Activated naive CD8-positive, alpha-beta T cell treated with anti-CD3 and anti-CD28 coated beads, Interleukin-2, amount 10 ng/mL, durations not matched to agents 7 days and 5 days (primary cell): ENCODE data around the gene TEAD3. TPM values are rescaled to one million over a fixed set of nuclear protein-coding genes. Genes with fewer than 3 reads are reported as not detected.
"Not testable (repeated sequence)": the region's sequence is repeated elsewhere in the genome, so short reads cannot be mapped to it uniquely, and the experiment has no call there.

Source experiments
- ATAC-seq: fragments of 150-1000 bp; cut with Tn5 transposase; one replicate; pipeline ENCODE4 v1.10.0; 2021; ENCODE audit warnings: low read depth, moderate library complexity
- POLR2A ChIA-PET: fragments of 350-600 bp; sonication (Branson Sonifier 250); formaldehyde crosslinking; loops from one replicate; lab custom pipeline; 2021; ENCODE audit warnings: antibody characterized with exemption; lab: Charles Lee
- DNase-seq: peaks from one replicate; pipeline ENCODE4 v3.0.0; 2021
- H3K27ac Mint-ChIP-seq: one replicate; pipeline ENCODE4 v1.8.0; 2022; ENCODE audit warnings: mild to moderate bottlenecking, mixed read lengths
- H3K27me3 Mint-ChIP-seq: one replicate; pipeline ENCODE4 v1.8.0; 2022; ENCODE audit warnings: mild to moderate bottlenecking, moderate library complexity, mixed read lengths
- H3K36me3 Mint-ChIP-seq: one replicate; pipeline ENCODE4 v1.8.0; 2021; ENCODE audit warnings: mild to moderate bottlenecking, mixed read lengths
- H3K4me1 Mint-ChIP-seq: one replicate; pipeline ENCODE4 v1.8.0; 2021; ENCODE audit warnings: mixed read lengths
- H3K4me3 Mint-ChIP-seq: one replicate; pipeline ENCODE4 v1.8.0; 2022; ENCODE audit warnings: mild to moderate bottlenecking, moderate library complexity, mixed read lengths
- H3K9me3 Mint-ChIP-seq: one replicate; pipeline ENCODE4 v1.8.0; 2021; ENCODE audit warnings: mixed read lengths
- total RNA-seq, 2 experiments: library from RNA; stranded (reverse); gene quantifications; one replicate each; pipeline ENCODE4 v1.2.3, GENCODE V29; 2021

The TEAD3 gene
- under 1 TPM; 0.19 to 0.43 TPM for total RNA-seq

DNA sequence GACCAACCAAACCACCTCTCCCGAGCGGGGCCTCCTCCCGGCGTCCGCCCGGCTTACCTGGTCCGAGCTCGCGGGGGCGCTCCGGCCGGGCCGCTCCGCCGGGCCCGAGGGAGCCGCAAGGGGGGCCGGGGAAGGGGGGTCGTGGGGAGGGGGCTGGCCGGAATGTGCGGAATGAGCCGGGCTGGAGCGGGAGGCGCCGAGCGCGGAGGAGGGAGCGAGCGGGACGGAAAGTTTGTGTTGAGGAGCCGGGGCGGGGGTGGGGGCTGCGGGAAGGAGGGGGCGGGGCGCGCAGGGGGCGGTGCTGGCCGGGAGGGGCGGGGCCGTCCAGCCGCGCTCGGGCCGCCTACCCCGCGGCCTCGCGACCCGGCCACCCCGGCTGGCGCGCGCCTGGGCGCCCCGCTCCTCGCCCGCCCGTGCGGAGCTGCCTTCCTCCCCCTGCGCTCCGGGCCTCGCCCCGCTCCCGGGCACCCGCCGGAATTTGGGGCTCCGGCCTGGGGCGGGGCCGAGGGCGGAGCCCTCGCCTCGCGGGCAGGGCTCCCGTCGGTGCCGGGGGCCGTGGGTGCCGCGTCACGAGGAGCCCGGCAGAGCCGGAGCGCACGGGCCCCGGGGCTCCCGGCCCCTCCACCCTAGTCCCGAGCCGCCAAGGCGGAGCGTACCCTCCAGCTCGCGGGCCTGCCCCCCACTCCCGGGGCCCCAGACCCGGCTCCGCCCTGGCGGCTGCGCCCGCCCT, at the start of gene TEAD3:
TEAD3 (minus strand) TSS at position 239 of the 730 bp plus-strand sequence.
- Mint-ChIP-seq H3K36me3 (no peaks in the 10 kb centered on the region), H3K4me3 (peak within 1 kb of the TSS; percentile 77), H3K4me1 (peaks cover 13% of the 10 kb centered on the region), H3K27ac (peak within 1 kb of the TSS; percentile 56), H3K27me3 (peaks cover 23% of the 10 kb centered on the region), H3K9me3 (no peaks in the 10 kb centered on the region)
- DNase-seq, result peak; percentile 79
- POLR2A ChIA-PET, result interaction anchor here (0.8 to 1.5 kb wide), 2 partner anchors 12 to 28 kb away, joined by 4 to 8 read pairs; no protein-coding TSS in a partner anchor
- peak; percentile 59 for ATAC-seq

DNA sequence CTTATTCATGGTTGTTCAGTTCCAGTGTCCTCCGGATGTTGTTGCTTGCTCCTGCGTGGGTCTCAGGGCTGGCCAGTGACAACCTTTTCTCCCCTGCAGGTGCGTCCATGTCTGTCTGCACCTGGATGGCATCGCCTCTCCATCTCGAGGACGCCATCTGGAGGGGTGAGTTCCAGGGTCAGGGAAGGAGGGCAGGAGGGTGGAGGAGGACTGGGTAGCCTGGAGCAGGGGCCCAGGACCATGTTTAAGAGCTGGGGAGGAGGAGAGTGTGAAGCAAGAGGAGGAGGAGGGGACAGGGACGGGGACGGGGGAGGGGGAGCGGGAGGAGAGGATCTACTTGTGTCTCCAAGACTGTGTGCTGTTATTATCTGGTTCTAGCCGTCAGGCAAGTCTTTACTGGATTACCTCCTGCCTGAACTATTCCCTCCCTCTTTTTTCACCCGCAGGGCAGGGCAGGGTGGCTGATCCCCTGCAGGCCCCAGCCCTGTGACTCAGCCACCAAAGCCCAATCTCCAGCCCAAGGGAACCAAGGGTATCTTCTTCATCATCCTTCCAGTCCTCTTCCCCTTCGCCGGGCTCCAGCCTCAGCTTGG, 48.0 kb upstream of the TEAD3 start:
- DNase-seq (no peak), ATAC-seq (no peak)
- Mint-ChIP-seq H3K27me3 (peaks cover 13% of the 10 kb centered on the region), H3K27ac (no peak overlapping the region), H3K4me3 (no peak overlapping the region), H3K9me3 (peaks cover under 1% of the 10 kb centered on the region), H3K36me3 (peaks cover 3% of the 10 kb centered on the region), H3K4me1 (peaks cover 4% of the 10 kb centered on the region)
- POLR2A ChIA-PET, result no interaction called here

DNA sequence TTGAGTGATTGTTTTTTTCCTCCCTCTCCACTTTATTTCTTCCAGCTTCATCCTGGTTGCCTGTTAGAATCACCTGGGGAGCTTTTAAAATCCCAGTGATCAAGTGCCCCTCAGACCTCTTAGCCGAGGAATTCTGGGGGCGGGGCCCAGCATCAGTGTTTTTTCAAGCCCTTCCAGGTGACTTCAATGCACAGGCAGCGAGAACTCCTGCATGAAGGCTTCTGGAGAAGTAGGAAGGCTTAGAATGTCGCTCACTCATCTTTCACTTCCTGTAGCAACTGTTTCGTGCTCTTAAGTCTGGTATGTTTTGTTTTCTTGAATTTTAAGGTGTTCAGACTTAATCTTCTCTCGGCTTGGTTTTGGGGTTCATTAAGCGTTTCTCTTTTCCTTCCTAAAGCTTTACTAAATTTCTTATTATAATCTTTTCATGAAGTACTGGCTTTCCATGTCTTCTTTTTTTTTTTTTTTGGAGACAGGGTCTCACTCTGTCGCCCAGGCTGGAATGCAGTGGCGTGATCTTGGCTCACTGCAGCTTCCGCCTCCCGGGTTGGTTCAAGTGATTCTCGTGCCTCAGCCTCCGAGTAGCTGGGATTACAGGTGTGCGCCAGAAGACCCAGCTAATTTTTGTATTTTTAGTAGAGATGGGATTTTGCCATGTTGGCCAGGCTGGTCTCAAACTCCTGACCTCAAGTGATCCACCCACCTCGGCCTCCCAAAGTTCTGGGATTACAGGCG, 46.7 kb upstream of the TEAD3 start:
- POLR2A ChIA-PET, result no interaction called here
- no peaks in the 10 kb centered on the region for H3K36me3 Mint-ChIP-seq
- H3K27me3 Mint-ChIP-seq, result peaks cover 9% of the 10 kb centered on the region
- no peak overlapping the region for H3K27ac Mint-ChIP-seq
- H3K4me1 Mint-ChIP-seq, result peaks cover 3% of the 10 kb centered on the region
- ATAC-seq (no peak), DNase-seq (no peak)
- no peak overlapping the region for H3K4me3 Mint-ChIP-seq
- no peaks in the 10 kb centered on the region for H3K9me3 Mint-ChIP-seq

DNA sequence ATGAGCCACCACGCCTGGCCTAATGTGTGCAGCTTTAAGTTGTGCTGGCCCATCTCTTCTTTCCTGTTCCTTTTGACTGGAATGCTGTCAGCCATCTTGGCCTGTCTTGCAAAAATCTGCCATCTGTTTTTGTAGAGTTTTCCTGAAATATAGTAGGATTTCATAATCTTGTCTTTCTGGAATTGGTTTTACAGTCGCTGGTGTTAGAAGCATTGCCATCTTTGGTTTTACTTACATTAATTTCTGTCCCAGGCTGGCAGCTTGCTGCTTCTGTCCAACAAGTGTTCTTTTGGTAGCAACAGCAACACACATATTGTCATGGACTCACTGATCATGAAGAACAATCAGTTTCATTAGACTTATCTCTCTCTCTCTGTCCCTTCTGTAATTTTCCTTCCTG, 45.0 kb upstream of the TEAD3 start:
- Mint-ChIP-seq H3K27me3 (peaks cover 9% of the 10 kb centered on the region), H3K36me3 (no peaks in the 10 kb centered on the region), H3K4me1 (peaks cover 3% of the 10 kb centered on the region), H3K27ac (no peak overlapping the region), H3K4me3 (no peak overlapping the region), H3K9me3 (no peaks in the 10 kb centered on the region)
- DNase-seq (no peak), ATAC-seq (no peak)
- POLR2A ChIA-PET, result no interaction called here

DNA sequence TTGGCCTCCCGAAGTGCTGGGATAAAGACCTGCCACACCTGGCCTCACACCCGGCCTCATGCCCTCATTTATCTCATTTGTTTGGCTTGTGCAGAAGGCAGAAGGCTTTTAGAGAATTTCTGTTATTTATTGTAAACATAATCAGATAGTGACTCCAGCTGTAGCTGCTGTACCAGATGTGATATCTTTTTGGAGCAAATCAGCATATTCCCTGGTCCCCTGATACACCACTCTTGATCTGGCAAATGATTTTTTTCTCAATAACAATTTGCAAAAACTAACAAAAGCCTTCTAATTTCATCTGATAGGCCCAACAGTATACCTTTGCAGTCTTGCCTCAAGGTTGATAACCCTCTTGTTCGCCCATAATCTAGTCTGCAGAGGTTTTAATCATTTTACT, 42.3 kb upstream of the TEAD3 start:
- Mint-ChIP-seq H3K4me1 (peaks cover 6% of the 10 kb centered on the region), H3K9me3 (no peaks in the 10 kb centered on the region), H3K4me3 (no peak overlapping the region), H3K27ac (no peak overlapping the region), H3K27me3 (peaks cover 17% of the 10 kb centered on the region), H3K36me3 (no peaks in the 10 kb centered on the region)
- POLR2A ChIA-PET, result no interaction called here
- DNase-seq (no peak), ATAC-seq (no peak)

DNA sequence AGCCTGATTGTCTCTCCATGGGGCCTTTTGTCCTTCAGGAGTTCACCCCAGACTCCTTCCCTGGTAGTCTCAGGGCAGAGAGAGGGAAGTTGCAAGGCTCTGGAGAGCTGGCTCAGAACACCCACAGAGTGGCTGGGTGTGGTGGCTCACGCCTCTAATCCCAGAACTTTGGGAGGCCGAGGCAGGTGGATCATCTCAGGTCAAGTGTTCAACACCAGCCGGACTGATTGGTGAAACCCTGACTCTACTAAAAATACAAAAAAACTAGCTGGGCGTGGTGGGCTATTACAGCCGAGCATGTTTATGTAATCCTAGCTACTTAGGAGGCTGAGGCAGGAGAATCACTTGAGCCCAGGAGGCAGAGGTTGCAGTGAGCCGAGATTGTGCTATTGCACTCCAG, 39.0 kb upstream of the TEAD3 start:
- ATAC-seq, H3K4me3 Mint-ChIP-seq, H3K27ac Mint-ChIP-seq, H3K9me3 Mint-ChIP-seq, H3K4me1 Mint-ChIP-seq, H3K36me3 Mint-ChIP-seq, POLR2A ChIA-PET, DNase-seq: not testable (repeated sequence)
- peaks cover 21% of the 10 kb centered on the region for H3K27me3 Mint-ChIP-seq

DNA sequence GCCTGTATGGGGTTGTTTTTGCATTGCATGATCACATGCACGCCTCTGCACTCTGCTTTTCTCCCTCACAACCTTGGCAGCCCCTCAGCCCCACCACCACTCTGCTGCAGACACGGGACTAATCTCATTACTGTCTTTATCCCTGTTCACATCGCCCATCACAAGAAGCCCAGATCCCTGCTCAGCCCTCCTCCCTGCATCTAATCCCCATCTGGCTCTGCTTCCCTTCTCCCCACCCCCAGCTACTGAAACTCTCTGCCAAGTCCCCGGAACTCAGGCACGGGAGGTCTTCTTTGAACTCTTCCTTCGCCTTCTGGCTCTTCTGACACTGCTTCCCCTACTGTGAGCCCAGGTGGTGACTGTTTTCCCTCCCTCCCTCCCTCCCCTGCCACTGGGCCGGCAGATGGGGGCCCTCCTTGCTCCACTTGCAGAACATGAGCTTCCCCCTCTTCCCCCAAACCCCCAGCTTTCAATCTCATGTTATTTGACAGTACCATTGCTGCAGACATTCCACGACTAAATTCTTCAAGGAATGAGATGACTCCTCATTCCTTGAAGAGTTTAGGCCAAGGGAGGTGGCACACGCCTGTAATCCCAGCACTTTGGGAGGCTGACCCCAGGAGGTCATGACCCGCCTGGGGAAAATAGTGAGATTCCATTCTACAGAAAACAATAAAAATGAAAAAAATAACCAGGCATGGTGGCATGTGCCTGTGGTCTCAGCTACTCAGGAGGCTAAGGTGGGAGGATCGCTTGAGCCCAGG, 37.7 kb upstream of the TEAD3 start:
- no peaks in the 10 kb centered on the region for H3K36me3 Mint-ChIP-seq
- DNase-seq (no peak), ATAC-seq (no peak)
- peaks cover 18% of the 10 kb centered on the region for H3K27me3 Mint-ChIP-seq
- H3K4me3 Mint-ChIP-seq, result no peak overlapping the region
- POLR2A ChIA-PET, result interaction anchor here (0.6 kb wide), 1 partner anchor 12 kb away, joined by 3 read pairs; no protein-coding TSS in a partner anchor
- no peak overlapping the region for H3K27ac Mint-ChIP-seq
- peaks cover 3% of the 10 kb centered on the region for H3K4me1 Mint-ChIP-seq
- no peaks in the 10 kb centered on the region for H3K9me3 Mint-ChIP-seq

DNA sequence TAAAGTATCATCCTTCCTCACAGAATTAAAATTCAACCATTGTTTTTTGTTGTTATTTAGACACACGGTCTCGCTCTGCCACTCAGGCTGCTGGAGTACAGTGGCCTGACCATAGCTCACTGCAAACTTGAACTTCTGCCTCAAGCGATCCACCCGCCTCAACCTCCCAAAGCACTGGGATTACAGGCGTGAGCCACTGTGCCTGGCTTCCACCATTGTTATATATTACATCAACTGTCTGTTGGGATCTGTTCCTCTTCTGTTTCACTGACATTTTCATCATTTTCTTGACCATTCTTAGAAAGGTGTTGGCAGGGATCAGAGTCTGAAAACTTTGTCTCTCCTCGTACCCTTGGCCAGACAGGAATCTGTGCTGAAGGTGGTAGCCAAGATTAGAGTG, 37.1 kb upstream of the TEAD3 start:
- POLR2A ChIA-PET, result interaction anchor here (0.6 kb wide), 1 partner anchor 11 kb away, joined by 3 read pairs; no protein-coding TSS in a partner anchor
- no peaks in the 10 kb centered on the region for H3K9me3 Mint-ChIP-seq
- H3K36me3 Mint-ChIP-seq, result no peaks in the 10 kb centered on the region
- peaks cover 3% of the 10 kb centered on the region for H3K4me1 Mint-ChIP-seq
- ATAC-seq (no peak), DNase-seq (no peak)
- H3K4me3 Mint-ChIP-seq, result no peak overlapping the region
- no peak overlapping the region for H3K27ac Mint-ChIP-seq
- H3K27me3 Mint-ChIP-seq, result peaks cover 18% of the 10 kb centered on the region

DNA sequence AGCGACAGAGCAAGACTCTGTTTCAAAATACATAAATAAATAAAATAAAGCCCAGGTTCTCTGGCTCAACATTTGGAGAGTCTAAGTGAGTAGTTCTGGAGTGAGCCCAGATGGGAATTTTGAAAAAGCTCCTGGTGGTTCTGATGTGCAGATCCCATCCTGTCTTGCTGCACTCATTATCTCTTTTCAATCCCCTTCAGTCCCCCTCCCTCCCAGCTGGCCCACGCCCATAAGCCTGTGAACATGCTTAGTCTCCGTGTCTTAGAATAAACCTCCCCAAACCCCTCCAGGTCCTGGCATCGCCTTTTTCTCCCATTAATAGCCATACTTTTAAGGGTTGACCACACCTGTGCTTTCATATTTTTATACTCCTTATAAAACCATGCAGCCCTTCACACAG, 35.2 kb upstream of the TEAD3 start:
- no peak for DNase-seq
- no peak overlapping the region for H3K4me3 Mint-ChIP-seq
- peaks cover 21% of the 10 kb centered on the region for H3K27me3 Mint-ChIP-seq
- H3K4me1 Mint-ChIP-seq, result peaks cover 3% of the 10 kb centered on the region
- H3K27ac Mint-ChIP-seq, result no peak overlapping the region
- no peak for ATAC-seq
- no peaks in the 10 kb centered on the region for H3K9me3 Mint-ChIP-seq
- H3K36me3 Mint-ChIP-seq, result no peaks in the 10 kb centered on the region
- POLR2A ChIA-PET, result interaction anchor here (1.2 kb wide), 1 partner anchor 8 kb away, joined by 3 read pairs; no protein-coding TSS in a partner anchor

DNA sequence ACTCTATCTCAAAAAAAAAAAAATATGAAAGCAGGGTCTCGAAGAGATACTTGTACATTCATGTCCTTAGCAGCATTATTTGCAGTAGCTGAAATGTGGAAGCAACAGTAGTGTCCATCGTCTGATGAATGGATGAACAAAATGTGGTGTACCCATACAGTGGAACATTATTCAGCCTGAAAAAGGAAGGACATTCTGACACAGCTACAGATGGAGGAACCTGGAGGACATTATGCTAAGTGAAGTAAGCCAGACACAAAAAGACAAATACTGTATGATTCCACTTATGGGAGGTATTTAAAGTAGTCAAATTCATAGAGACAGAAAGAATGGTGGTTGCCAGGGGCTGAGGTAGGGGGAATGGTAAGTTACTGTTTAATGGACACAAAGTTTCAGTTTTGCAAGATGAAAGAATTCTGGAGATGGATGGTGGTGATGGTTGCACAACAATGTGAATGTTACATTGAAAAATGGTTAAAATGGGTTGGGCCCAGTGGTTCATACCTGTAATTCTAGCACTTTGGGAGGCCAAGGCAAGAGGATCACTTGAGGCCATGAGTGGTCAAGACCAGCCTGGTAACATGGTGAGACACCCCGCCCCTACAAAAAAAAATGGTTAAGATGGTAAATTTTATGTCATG, 27.6 kb upstream of the TEAD3 start:
- Mint-ChIP-seq H3K27ac (peak overlapping the region; percentile 71), H3K4me3 (no peak overlapping the region)

DNA sequence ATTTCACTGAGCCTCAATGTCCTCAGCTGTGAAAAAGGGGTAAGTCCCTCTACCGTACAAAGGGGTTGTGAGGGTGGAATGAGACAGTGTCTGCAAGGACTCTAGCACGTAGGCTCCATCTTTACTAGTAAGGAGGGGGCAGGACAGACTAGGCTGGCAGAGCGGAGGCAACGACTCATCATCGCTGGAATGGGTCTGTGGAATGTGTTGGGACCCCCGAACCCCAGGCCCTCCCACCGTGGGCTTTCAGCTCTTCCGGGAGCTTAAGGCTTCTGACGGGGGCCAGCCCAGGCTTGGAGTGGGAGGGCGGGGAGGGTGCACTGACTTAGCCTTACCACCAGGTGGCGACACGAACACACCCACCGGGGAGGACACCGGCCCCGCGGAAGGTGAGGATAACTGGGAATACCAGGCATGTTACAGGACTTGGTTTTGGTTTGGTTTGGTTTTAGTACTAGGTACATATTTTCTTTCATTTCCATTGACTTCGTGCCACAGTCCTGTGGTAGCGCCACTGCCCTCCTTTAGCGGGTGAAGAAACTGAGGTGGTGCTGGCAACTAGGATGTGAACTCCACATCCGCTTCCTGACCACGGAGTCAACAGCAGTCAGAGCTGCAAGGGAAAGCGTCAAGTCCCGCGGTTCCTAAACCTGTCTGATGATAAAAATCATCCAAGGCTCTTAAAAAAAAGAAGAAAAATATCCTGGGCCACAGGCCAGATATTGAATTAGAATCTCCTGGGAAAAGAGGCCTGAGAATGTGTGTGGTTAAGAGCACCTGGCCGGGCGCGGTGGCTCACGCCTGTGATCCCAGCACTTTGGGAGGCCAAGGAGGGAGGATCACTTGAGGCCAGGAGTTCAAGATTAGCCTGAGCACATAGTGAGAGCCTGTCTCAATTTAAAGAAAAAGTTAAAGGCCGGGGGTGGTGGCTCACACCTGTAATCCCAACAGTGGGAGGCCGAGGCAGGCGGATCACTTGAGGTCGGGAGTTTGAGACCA, 26.1 kb upstream of the TEAD3 start:
- H3K36me3 Mint-ChIP-seq, result no peaks in the 10 kb centered on the region
- peaks cover 11% of the 10 kb centered on the region for H3K27me3 Mint-ChIP-seq
- peaks cover 23% of the 10 kb centered on the region for H3K4me1 Mint-ChIP-seq
- POLR2A ChIA-PET, result interaction anchor here (0.7 to 1.5 kb wide), 4 partner anchors 10 to 214 kb away, joined by 3 to 5 read pairs (median 4); no protein-coding TSS in a partner anchor
- DNase-seq (peak; percentile 78), ATAC-seq (peak; percentile 92)
- peak overlapping the region; percentile 86 for H3K27ac Mint-ChIP-seq
- peak overlapping the region; percentile 75 for H3K4me3 Mint-ChIP-seq
- H3K9me3 Mint-ChIP-seq, result no peaks in the 10 kb centered on the region

More for the DNA sequence above, 27.6 kb upstream of the TEAD3 start:
- DNase-seq (no peak), ATAC-seq (no peak)
- Mint-ChIP-seq H3K36me3 (no peaks in the 10 kb centered on the region), H3K4me1 (peaks cover 23% of the 10 kb centered on the region), H3K27me3 (peaks cover 9% of the 10 kb centered on the region), H3K9me3 (no peaks in the 10 kb centered on the region)
- POLR2A ChIA-PET, result interaction anchor here (0.7 to 1.5 kb wide), 3 partner anchors 8 to 217 kb away, joined by 3 to 8 read pairs (median 3); partner anchors contain the start of gene TEAD3
